Ishikawa (cell line): ENCODE data around the gene DGLUCY.

Experiments used
- CREB1 ChIP-seq: IDR thresholded peaks from 2 replicates; pipeline ENCODE4 v1.6.1; 2012; ENCODE audit warnings: low read depth
- EGR1 ChIP-seq: IDR thresholded peaks from 2 replicates; pipeline ENCODE4 v1.6.1; 2012
- EP300 ChIP-seq: IDR thresholded peaks from 2 replicates; pipeline ENCODE4 v1.6.1; 2012; ENCODE audit warnings: borderline replicate concordance
- FOXM1 ChIP-seq: IDR thresholded peaks from 2 replicates; pipeline ENCODE4 v1.6.1; 2012; ENCODE audit warnings: low read depth, borderline replicate concordance
- REST ChIP-seq: IDR thresholded peaks from 2 replicates; pipeline ENCODE4 v1.6.1; 2012; ENCODE audit warnings: low read depth, mild to moderate bottlenecking
- TCF12 ChIP-seq: IDR thresholded peaks from 2 replicates; pipeline ENCODE4 v1.6.1; 2012; ENCODE audit warnings: low read depth
- TEAD4 ChIP-seq: IDR thresholded peaks from 2 replicates; pipeline ENCODE4 v1.6.1; 2012
- YY1 ChIP-seq: IDR thresholded peaks from 2 replicates; pipeline ENCODE4 v1.6.1; 2012; ENCODE audit warnings: low read depth

- TF ChIP-seq EP300 (no peak), TCF12 (no peak), TEAD4 (no peak), EGR1 (no peak), YY1 (no peak), REST (no peak), CREB1 (no peak), FOXM1 (no peak)
Measured at GRCh38 chr14:91233936-91234790, 120.3 kb downstream of the DGLUCY start.
